Breast epithelium (tissue), 3 donors: ENCODE data around the gene OR4F15.

ENCODE experiments used
- CTCF ChIP-seq, 3 donors: fragments of 450-650 bp; IDR thresholded peaks; one replicate each; pipeline ENCODE4 v1.5.1; 2016 to 2017; ENCODE audit warnings: antibody characterized with exemption in 3 of 3, mild to moderate bottlenecking in 3 of 3, moderate library complexity in 3 of 3
- POLR2A ChIP-seq: fragments of 450-650 bp; IDR thresholded peaks from one replicate; pipeline ENCODE4 v1.6.1; 2016; ENCODE audit warnings: antibody characterized with exemption, mild to moderate bottlenecking, moderate library complexity

- TF ChIP-seq CTCF (IDR thresholded peaks at IDR 0.05) = no peak
- TF ChIP-seq POLR2A = no peak
These were observed 27.4 kb upstream of the OR4F15 start for GRCh38 chr15:101784644-101785043.
